Activated gamma-delta T cell treated with Interleukin-2 at 50 U/mL for 16 hours (primary cell): ENCODE data around the gene GPR137.

Experiments used
- DNase-seq: peaks from one replicate; pipeline ENCODE4 v3.0.0-alpha.2; 2020

GPR137 gene

DNA sequence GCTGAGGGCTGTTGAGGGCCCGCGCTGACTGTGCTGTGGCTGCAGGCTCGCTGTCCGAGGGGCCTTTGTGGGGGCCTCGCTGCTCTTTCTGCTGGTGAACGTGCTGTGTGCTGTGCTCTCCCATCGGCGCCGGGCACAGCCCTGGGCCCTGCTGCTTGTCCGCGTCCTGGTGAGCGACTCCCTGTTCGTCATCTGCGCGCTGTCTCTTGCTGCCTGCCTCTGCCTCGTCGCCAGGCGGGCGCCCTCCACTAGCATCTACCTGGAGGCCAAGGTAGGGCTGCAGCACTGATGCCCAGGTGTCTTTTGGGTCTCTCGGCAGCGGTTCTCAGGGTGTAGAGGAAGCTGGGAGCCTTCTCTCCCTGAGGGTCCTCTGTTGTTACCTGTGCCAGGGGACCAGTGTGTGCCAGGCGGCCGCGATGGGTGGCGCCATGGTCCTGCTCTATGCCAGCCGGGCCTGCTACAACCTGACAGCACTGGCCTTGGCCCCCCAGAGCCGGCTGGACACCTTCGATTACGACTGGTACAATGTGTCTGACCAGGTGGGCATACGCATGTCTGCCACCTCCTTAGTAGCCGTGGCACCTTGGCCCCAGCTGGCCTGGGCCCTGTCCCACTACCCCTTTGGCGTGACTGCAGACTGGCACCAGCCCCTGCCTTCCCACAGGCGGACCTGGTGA is 2.2 kb downstream of the GPR137 start:
- DNase-seq: no peak

DNA sequence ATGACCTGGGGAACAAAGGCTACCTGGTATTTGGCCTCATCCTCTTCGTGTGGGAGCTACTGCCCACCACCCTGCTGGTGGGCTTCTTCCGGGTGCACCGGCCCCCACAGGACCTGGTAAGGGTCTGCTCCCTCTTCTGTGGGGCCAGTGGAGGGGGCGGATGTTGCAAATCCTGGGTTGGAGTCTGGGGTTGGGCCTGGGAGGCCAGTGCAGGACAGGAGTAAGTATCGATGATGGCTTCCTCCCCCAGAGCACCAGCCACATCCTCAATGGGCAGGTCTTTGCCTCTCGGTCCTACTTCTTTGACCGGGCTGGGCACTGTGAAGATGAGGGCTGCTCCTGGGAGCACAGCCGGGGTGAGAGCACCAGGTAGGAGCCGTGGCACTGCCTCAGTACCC is 2.7 kb downstream of the GPR137 start:
- DNase-seq: no peak

DNA sequence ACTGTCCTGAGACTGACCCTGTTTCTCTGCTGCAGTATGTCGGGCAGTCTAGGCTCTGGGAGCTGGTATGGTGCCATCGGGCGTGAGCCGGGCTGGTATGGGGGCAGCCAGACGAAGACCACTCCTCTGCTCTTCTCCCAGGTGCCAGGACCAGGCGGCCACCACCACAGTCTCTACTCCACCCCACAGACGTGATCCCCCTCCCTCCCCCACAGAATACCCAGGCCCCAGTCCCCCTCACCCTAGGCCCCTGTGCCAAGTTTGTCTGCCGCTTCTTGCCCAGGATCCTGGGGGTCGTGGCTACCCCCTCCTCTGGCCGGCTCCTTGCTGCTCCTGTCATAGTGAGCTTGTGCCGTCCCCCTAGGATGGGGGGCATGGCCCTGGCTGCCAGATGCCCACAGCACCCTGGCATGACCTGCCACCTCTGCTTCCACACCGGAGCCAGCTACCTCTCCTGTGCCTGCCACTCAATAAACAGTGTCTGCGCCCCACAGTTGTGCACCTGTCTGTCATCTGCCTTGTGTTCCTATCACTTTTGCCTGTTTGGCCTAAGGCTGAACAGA is 3.4 kb downstream of the GPR137 start:
- no peak for DNase-seq

DNA sequence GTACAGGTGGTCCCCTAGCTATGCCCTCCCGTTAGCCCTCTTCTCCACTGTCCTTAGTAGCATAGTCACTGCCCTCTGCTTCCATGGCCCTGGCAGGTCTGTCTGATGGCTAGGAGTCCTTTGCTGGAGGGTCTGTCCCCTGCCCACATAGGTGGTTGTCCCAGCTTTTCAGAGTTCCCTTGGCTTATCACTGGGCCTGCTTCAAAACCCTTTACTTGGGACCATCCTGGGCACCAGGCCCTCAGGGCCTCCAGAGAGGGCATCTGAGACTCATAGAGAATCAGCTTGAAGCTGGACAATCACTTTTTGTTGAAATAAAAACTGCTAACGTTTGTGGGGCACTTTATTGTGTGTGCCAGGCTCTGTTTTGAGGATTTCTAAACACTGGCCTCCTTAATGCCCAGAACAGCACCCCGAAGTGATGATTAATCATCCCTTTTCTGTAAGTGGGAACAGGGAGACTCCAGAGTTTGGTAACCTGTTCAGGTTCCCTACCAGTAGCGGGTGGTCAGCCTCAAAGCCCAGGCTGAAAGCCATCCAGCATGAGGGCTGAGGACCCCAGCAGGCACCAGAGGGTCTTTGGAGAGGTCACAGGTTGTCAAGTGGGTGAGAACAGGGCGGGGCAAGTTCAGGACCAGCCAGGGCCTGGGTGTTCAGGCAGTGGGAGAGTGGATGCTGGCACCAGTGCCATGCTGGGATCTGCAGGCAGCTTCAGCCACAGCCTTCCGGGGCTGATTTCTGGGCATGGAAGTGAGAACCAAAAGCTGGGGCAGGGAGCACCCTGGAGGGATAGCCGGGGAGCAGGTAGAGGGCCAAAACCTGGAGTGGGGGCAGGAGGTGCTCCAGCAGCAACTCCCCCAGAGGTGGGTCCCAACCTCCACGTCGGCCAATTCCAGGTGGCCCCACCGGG is 5.0 kb downstream of the GPR137 start:
- DNase-seq: no peak

DNA sequence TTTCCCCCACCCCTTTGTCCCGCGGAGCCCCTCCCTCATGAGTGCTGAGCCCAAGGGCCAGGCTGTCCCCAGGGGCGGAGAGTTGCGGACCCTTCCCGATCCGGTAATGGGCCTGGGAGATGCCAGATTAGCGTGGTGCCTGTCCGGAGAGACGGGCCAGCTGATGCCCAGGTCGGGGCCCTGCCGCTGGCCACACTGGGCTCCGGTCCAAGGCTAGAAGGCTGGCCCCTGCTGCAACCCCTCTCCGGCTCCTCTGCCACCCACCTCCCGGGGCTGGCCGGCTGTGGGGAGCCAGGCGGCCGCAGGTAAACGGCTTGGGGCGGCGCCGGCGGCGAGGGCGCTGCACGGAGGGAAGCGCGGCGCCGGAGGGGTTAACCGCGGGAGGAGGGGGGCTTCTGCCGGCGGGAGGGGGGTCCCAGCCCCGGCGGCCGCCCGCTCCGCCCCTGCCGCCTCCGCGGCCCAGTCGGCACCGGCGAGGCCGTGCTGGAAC is 5.7 kb downstream of the GPR137 start, which contains the start of gene KCNK4:
KCNK4 (plus strand) TSS at position 41 of the 490 bp plus-strand sequence. CDS start 1,717 bp downstream, outside the sequence.
- no peak for DNase-seq

DNA sequence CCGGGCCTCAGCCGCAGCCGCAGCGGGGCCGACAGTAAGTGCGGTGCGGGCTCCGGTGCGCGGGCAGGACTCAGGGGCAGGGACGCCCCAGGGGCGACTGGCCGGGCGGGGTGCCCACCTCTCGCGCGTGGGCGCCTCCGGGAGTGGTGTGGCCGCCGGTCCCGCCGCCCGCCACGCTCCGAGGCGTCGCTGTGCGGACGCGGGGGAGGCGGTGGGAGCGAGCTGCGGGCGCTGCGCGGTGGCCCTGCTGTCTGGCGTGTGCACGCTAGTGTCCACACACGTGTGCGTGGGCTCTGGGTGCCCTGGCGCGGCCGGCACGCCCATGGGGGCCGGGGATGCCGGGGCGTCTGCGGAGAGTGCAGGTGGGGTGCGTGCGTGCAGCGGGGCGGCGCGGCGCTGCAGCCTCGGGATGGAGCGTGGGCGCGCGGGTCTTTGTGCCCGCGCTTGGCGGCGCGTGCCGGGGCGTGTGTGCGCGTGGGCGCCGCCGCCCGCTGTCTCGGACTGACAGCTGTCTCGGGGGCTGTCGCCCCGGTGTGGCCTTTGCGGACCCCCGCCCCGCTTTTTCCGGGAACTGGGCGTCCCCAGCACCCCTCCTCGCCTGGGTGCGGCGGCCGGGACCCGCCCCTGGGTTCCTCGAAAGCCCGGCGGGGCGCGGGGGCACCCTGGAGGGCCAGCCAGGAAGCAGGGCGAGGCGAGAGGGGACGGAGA is 6.3 kb downstream of the GPR137 start:
- DNase-seq: no peak

DNA sequence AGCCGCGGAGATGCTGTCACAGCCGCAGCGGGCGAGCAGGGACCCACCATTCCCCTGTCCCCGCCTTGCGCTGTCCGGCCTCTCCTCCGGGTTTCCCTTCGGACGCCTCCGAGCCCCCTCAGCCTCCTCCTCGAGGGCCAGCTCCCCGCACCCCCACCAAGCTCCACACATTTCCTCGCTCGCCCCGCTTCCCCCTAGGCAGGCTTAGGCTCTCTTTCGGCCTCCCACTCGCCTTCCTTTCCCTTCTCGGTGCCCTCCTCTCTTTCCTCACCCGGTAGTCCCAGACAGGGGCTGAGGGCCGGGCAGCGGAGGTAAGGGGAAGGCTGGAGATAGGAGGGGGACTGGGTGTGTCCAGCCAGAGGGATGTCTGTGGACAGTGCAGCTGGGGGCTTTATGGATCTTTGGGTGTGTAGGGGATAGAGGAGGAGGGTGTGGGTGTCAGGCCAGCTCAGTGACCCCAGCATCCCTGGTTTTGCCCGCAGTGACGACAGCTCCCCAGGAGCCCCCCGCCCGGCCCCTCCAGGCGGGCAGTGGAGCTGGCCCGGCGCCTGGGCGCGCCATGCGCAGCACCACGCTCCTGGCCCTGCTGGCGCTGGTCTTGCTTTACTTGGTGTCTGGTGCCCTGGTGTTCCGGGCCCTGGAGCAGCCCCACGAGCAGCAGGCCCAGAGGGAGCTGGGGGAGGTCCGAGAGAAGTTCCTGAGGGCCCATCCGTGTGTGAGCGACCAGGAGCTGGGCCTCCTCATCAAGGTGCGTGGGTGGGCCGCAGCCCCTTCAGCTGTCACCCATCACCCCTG is 7.0 kb downstream of the GPR137 start:
- DNase-seq: no peak

DNA sequence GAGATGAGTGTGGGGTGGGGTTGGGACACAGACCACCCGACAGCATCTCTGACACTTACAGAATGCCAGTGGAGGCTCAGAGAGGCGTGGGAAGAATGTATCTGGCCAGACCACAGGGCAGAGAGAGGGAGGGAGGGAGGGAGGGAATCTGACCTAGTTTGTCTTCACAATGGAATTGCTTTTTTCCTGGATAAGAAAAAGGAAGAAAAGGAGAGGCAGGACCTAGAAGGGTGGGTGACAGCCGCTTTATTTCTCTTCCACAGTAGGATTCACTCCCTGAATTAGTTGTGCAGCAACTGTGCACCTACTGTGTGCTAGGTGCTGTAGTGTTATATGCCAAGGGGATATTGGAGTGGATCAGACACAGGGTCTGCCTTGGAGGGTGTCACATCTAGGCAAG is 9.1 kb downstream of the GPR137 start:
- DNase-seq: no peak

DNA sequence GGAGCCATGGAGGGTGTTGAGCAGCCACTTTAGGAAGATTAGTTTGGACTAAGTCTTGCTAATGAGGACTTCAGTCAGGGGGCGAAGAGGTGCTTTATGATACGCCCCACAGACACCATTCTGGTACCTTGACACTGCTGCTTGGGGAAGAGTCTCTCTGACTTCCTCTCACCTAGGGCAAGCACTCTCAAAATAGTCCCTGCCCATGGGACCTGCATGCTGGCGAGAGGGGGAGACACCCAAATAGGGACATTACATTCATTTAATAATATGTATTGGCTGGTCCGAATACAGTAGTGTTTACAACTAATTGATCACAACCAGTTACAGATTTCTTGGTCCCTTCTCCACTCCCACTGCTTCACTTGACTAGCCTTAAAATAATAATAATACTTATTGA is 10.1 kb downstream of the GPR137 start:
- no peak for DNase-seq

DNA sequence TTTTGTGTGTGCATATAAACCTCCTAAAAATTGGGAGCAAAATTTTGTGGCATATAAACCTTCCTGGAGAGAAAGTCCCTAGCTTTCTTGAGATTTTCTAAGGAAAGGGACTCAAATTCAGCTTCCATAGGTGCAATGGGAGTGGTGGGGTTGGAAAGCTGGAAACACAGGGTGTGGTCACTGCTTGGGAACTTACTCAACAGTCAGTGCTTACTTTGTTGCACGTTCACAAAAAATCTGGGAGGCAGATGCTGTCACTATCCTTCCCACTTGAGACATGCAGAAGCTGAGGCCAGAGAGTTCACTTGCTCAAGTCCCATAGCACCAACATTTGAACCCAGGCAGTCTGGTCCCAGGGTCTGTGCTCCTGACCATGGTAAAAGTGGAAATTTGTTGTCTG is 10.6 kb downstream of the GPR137 start:
- DNase-seq: no peak

DNA sequence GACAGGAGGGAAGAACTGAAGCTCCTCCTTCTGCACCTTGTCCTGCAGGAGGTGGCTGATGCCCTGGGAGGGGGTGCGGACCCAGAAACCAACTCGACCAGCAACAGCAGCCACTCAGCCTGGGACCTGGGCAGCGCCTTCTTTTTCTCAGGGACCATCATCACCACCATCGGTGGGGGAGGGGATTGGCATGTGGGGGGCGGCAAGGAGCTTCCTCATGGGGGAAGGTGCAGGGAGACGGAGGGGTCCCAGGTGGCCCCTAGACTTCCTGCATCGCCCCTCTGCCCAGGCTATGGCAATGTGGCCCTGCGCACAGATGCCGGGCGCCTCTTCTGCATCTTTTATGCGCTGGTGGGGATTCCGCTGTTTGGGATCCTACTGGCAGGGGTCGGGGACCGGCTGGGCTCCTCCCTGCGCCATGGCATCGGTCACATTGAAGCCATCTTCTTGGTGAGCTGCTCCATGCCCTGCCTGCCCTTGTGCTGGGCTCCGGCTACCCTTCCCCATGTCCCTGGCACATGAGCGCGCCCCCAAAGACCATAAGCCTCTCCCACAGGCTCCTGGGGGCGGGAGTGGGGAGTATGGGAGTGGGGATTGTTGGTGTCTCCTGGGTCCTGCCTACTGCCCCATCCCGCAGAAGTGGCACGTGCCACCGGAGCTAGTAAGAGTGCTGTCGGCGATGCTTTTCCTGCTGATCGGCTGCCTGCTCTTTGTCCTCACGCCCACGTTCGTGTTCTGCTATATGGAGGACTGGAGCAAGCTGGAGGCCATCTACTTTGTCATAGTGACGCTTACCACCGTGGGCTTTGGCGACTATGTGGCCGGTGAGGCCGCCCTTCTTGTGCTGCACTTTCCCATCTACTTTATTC is 11.4 kb downstream of the GPR137 start:
- DNase-seq: no peak

DNA sequence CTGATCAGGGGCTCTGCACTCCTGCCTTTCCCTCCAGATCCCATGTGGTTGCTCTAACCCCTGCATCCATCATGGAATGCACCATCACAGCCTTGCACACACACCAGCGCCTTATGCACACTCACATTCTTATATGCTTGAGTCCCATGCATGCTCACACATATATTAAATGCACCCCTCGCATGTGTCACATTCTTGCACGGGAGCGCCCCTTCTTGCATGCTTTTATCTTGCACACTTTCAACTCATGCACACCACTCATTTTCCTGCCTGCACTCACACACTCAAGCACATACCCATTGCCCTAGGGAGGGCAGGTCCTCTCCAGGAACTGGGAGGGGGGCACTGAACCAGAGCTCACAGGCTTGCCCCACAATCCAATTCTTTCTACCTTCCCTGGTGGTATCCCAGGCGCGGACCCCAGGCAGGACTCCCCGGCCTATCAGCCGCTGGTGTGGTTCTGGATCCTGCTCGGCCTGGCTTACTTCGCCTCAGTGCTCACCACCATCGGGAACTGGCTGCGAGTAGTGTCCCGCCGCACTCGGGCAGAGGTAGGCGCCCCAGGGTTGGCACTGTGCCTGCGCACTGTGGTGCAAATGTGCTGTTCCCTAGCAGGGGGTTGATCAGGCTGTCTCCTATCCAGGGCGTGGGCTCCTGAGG is 12.2 kb downstream of the GPR137 start:
- DNase-seq: no peak

DNA sequence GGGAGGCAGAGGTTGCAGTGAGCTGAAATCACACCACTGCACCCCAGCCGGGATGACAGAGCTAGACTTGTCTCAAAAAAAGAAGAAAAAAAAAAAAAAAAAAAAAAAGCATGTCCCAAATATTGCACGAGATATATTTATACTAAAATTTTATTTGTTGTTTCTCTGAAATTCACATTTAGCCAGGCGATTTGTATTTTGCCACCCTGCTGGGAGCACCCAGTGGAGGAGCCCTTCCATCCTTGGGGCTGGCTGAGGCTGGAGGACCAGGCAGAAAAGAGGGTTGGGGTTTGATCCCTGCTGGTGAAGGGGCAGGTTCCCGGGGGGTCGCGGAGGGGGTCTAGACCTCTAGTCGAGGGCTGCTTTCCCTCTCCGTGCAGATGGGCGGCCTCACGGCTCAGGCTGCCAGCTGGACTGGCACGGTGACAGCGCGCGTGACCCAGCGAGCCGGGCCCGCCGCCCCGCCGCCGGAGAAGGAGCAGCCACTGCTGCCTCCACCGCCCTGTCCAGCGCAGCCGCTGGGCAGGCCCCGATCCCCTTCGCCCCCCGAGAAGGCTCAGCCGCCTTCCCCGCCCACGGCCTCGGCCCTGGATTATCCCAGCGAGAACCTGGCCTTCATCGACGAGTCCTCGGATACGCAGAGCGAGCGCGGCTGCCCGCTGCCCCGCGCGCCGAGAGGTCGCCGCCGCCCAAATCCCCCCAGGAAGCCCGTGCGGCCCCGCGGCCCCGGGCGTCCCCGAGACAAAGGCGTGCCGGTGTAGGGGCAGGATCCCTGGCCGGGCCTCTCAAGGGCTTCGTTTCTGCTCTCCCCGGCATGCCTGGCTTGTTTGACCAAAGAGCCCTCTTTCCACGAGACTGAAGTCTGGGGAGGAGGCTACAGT is 13.6 kb downstream of the GPR137 start:
- no peak for DNase-seq

DNA sequence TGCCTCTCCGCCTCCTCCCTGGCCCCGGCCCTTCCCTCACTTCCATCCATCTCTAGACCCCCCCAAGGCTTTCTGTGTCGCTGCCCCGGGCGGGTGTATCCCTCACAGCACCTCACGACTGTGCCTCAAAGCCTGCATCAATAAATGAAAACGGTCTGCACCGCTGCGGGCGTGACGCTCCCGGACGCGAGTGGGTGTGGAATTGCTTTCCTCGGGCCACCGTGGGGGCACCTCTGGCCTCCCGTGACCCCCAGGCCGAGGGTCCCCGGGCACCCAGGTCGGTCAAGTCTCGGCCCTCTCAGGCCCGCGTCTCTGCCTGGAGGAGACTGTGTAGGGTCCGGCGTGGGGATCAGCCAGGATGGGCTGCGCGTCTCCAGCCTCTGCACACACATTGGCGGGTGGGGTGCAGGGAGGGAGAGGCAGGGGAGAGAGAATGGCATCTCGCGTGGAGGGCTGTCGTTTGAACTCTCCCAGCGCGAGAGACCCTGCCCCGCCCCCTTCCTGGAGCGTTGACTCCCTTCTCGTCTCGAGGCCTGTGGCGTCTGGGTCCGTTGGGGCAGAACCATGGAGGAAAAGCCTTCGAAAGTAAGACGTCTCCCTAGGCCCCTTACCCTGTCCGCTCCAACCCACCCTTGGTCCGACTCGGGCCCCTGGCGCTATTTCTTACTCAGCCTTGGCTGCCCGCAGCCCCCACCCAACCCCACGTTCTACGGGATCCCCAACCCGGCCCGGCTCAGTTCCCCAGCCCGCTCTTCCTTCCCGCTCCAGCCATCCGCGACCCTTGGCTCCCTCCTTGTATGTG is 14.4 kb downstream of the GPR137 start, which contains the start of gene CATSPERZ:
CATSPERZ (plus strand) TSS at position 512 of the 802 bp plus-strand sequence; CDS start at position 565, 53 bp downstream.
- DNase-seq: no peak

DNA sequence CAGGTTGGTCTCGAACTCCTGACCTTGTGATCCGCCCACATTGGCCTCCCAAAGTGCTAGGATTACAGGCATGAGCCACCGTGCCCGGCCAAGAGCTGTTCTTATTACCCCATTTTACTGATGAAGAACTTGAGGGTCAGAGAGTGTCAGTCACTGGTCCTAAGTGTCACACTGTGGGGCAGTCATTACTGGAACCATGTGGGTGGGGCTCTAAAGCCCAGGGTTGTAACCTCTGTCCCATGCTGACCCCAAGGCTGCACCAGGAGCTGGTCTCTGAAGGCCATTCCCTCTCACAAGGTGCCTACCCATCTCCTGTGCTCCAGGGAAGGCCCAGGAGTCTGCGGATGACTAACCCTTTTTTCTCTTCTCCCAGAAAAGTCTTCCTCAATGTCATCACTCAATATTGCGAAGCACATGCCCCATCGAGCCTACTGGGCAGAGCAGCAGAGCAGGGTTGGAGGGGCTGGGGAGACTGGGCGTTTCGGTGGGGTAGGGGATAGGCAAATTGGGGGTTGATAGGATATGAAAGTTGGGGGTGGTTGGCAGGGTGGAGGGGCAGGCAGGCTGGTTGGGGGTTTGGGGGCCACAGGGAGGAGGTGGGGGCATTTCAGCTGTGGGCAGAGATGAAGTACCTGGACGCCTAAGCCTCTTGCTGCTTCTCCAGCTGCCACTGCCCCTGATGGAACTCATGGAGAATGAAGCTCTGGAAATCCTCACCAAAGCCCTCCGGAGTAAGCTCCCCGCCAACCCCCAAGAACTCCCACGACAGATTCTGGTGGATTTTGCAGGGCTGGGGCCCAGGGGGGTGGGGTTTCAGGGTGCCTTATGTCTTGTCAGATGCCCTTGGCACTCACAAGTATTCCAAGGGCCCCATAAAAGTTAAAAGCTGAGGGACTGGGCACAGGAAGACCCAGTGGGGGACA is 17.7 kb downstream of the GPR137 start:
- DNase-seq: no peak

DNA sequence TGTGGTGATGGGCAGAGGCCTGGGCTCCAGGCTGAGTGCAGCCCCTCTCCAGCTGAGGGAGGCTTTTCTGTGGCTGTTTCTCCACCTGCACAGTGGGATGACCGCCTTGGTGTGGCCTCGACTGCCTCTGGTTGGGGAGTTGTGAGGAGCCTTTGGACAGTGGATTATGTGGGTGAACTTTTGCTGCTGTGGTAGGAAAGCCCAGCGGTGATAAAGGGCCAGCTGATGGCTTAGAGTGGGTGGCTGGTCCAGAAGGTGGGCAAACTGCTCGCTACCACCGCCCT is 18.3 kb downstream of the GPR137 start:
- no peak for DNase-seq

DNA sequence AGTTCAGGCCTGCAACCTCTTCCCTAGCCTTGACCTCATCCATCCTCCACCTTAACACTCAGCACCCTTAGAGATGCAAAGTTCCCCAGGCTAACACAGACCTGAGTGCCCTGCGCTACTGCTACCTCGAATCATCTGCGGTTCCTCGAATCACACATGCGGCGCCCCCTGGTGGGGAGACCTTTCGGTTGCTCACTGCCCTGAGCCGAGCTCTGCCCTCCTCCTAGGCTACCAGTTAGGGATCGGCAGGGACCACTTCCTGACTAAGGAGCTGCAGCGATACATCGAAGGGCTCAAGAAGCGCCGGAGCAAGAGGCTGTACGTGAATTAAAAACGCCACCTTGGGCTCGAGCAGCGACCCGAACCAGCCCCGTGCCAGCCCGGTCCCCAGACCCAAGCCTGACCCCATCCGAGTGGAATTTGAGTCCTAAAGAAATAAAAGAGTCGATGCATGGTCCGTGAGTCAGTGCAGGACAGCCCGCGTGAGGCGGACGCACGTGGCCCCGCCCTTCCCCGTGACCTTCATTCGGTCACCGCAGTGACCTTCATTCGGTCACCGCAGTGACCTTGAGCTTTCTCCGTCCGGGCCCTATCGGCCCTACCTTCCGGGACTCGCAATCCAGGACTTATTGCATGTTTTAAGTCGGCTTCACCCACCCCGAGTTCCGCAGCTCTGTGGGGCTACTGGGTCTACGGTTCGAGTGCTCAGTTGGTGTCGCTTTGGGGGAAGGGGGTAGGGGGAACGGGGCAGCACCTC is 18.8 kb downstream of the GPR137 start:
- peak; percentile 96 for DNase-seq
